Activated naive CD8-positive, alpha-beta T cell treated with anti-CD3 and anti-CD28 coated beads, Interleukin-2, amount 50 U/mL, for 16 hours (primary cell): ENCODE measurements around the gene RND1.
"Not testable (repeated sequence)": the region's sequence is repeated elsewhere in the genome, so short reads cannot be mapped to it uniquely, and the experiment has no call there.

ENCODE experiments used
- DNase-seq: peaks from one replicate; pipeline ENCODE4 v3.0.0-alpha.2; 2020; ENCODE audit warnings: low read depth, low spot score

The RND1 gene

GRCh38 chr12:48868451-48868850, 2.8 kb upstream of the RND1 start:
- no peak for DNase-seq

GRCh38 chr12:48866052-48866711, 512 bp upstream of the RND1 start:
- DNase-seq: no peak

GRCh38 chr12:48863291-48863690, 2.4 kb downstream of the RND1 start:
- DNase-seq: no peak

- DNase-seq: no peak
These were observed 2.9 kb downstream of the RND1 start for GRCh38 chr12:48862760-48863159.

- no peak for DNase-seq
These were observed 4.6 kb downstream of the RND1 start for GRCh38 chr12:48861111-48861510.

GRCh38 chr12:48860236-48860635, 5.4 kb downstream of the RND1 start:
- not testable (repeated sequence) for DNase-seq

- no peak for DNase-seq
These were observed 6.1 kb downstream of the RND1 start for GRCh38 chr12:48859607-48860006.

- DNase-seq: no peak
These were observed 7.6 kb downstream of the RND1 start for GRCh38 chr12:48858043-48858442.

- DNase-seq: no peak
These were observed 8.2 kb downstream of the RND1 start for GRCh38 chr12:48857278-48857994.

GRCh38 chr12:48856379-48856778, 9.3 kb downstream of the RND1 start:
- DNase-seq: no peak

GRCh38 chr12:48854932-48855331, 10.7 kb downstream of the RND1 start:
- DNase-seq: not testable (repeated sequence)

- no peak for DNase-seq
These were observed 11.2 kb downstream of the RND1 start for GRCh38 chr12:48854488-48854887.

- peak; percentile 77 for DNase-seq
These were observed 12.7 kb downstream of the RND1 start for GRCh38 chr12:48852734-48853688.

- DNase-seq: peak; percentile 77
These were observed 13.6 kb downstream of the RND1 start, which contains the start of gene DDX23 for GRCh38 chr12:48851883-48852733. Gene DDX23, minus strand, starts transcription at chr12:48852163. Its CDS starts 6,381 bp downstream, at chr12:48845782.

GRCh38 chr12:48842021-48842420, 23.6 kb downstream of the RND1 start:
- DNase-seq: not testable (repeated sequence)

- no peak for DNase-seq
These were observed 27.6 kb downstream of the RND1 start for GRCh38 chr12:48838048-48838447.

GRCh38 chr12:48832321-48833060, 33.2 kb downstream of the RND1 start:
- no peak for DNase-seq

GRCh38 chr12:48831257-48831656, 34.4 kb downstream of the RND1 start:
- no peak for DNase-seq

- DNase-seq: no peak
These were observed 36.7 kb downstream of the RND1 start for GRCh38 chr12:48828841-48829575.

GRCh38 chr12:48828293-48828692, 37.4 kb downstream of the RND1 start:
- no peak for DNase-seq
